ENCODE data around the gene CDKN1C.

GRCh38 chr11:2863276-2863618 lies 22.3 kb downstream of the CDKN1C start:
- no peak for TF ChIP-seq CTCF (IDR thresholded peaks at IDR 0.05; ENCODE audit: insufficient read depth, low read length, poor library complexity, severe bottlenecking)
- TF ChIP-seq EZH2phosphoT487 (conservative IDR thresholded peaks at IDR 0.05; ENCODE audit: low read length) = no peak
